ENCODE results near the gene CCND1.
A peak's percentile ranks its signal among the peaks of the same experiment; 100 is the strongest.
"Not testable (repeated sequence)": the region's sequence is repeated elsewhere in the genome, so short reads cannot be mapped to it uniquely, and the experiment has no call there.

The CCND1 gene

GRCh38 chr11:69694781-69695180 is 53.8 kb downstream of the CCND1 start:
- no peak overlapping the region for H3K9ac ChIP-seq (ENCODE audit: low read depth, low read length)

GRCh38 chr11:69695581-69695980 is 54.6 kb downstream of the CCND1 start:
- no peak overlapping the region for H3K4me3 ChIP-seq (ENCODE audit: low read length)
- H3K9ac ChIP-seq (ENCODE audit: low read depth, low read length): no peak overlapping the region
- H3K36me3 ChIP-seq (ENCODE audit: insufficient read depth, low read length): no peaks in the 10 kb centered on the region
- H3K27me3 ChIP-seq (ENCODE audit: control insufficient read depth, insufficient read depth, low read length): peaks cover 73% of the 10 kb centered on the region
- H3K4me2 ChIP-seq (ENCODE audit: low read length): no peak overlapping the region
- H3K9me3 ChIP-seq (replicated peaks; ENCODE audit: low read length): no peaks in the 10 kb centered on the region
- H3K4me1 ChIP-seq (ENCODE audit: control insufficient read depth, insufficient read depth, low read length): peaks cover 4% of the 10 kb centered on the region

More at GRCh38 chr11:69694781-69695180, 53.8 kb downstream of the CCND1 start:
- no peaks in the 10 kb centered on the region for H3K4me1 ChIP-seq (ENCODE audit: control insufficient read depth, insufficient read depth, low read length)
- H3K36me3 ChIP-seq (ENCODE audit: insufficient read depth, low read length): no peaks in the 10 kb centered on the region
- no peak overlapping the region for H3K4me2 ChIP-seq (ENCODE audit: low read length)
- H3K27me3 ChIP-seq (ENCODE audit: control insufficient read depth, insufficient read depth, low read length): peaks cover 71% of the 10 kb centered on the region
- H3K9me3 ChIP-seq (replicated peaks; ENCODE audit: low read length): no peaks in the 10 kb centered on the region
- no peak overlapping the region for H3K4me3 ChIP-seq (ENCODE audit: low read length)

- H3K4me1 ChIP-seq (ENCODE audit: control insufficient read depth, insufficient read depth, low read length); H3K9me3 ChIP-seq (replicated peaks; ENCODE audit: low read length); H3K9ac ChIP-seq (ENCODE audit: low read depth, low read length); H3K36me3 ChIP-seq (ENCODE audit: insufficient read depth, low read length); H3K4me3 ChIP-seq (ENCODE audit: low read length); H3K4me2 ChIP-seq (ENCODE audit: low read length): not testable (repeated sequence)
- H3K27me3 ChIP-seq (ENCODE audit: control insufficient read depth, insufficient read depth, low read length): peaks cover 73% of the 10 kb centered on the region
Observed at GRCh38 chr11:69695995-69696394, 55.0 kb downstream of the CCND1 start.

GRCh38 chr11:69696749-69697468 is 56.0 kb downstream of the CCND1 start:
- no peaks in the 10 kb centered on the region for H3K36me3 ChIP-seq (ENCODE audit: insufficient read depth, low read length)
- no peaks in the 10 kb centered on the region for H3K9me3 ChIP-seq (replicated peaks; ENCODE audit: low read length)
- H3K4me2 ChIP-seq (ENCODE audit: low read length): no peak overlapping the region
- H3K27me3 ChIP-seq (ENCODE audit: control insufficient read depth, insufficient read depth, low read length): peaks cover 77% of the 10 kb centered on the region
- H3K4me3 ChIP-seq (ENCODE audit: low read length): no peak overlapping the region
- no peak overlapping the region for H3K9ac ChIP-seq (ENCODE audit: low read depth, low read length)
- H3K4me1 ChIP-seq (ENCODE audit: control insufficient read depth, insufficient read depth, low read length): peaks cover 7% of the 10 kb centered on the region

- Histone ChIP-seq H3K27me3 (ENCODE audit: control insufficient read depth, insufficient read depth, low read length) (peaks cover 81% of the 10 kb centered on the region), H3K9me3 (replicated peaks; ENCODE audit: low read length) (no peaks in the 10 kb centered on the region), H3K36me3 (ENCODE audit: insufficient read depth, low read length) (no peaks in the 10 kb centered on the region), H3K4me1 (ENCODE audit: control insufficient read depth, insufficient read depth, low read length) (peaks cover 7% of the 10 kb centered on the region), H3K9ac (ENCODE audit: low read depth, low read length) (no peak overlapping the region), H3K4me2 (ENCODE audit: low read length) (no peak overlapping the region), H3K4me3 (ENCODE audit: low read length) (no peak overlapping the region)
Observed at GRCh38 chr11:69697469-69697843, 56.5 kb downstream of the CCND1 start.

- no peak overlapping the region for H3K4me2 ChIP-seq (ENCODE audit: low read length)
- no peaks in the 10 kb centered on the region for H3K9me3 ChIP-seq (replicated peaks; ENCODE audit: low read length)
- peaks cover 81% of the 10 kb centered on the region for H3K27me3 ChIP-seq (ENCODE audit: control insufficient read depth, insufficient read depth, low read length)
- H3K9ac ChIP-seq (ENCODE audit: low read depth, low read length): no peak overlapping the region
- H3K4me1 ChIP-seq (ENCODE audit: control insufficient read depth, insufficient read depth, low read length): peaks cover 7% of the 10 kb centered on the region
- H3K4me3 ChIP-seq (ENCODE audit: low read length): no peak overlapping the region
- no peaks in the 10 kb centered on the region for H3K36me3 ChIP-seq (ENCODE audit: insufficient read depth, low read length)
Observed at GRCh38 chr11:69697861-69698260, 56.9 kb downstream of the CCND1 start.

GRCh38 chr11:69698362-69698761 is 57.4 kb downstream of the CCND1 start:
- Histone ChIP-seq H3K27me3 (ENCODE audit: control insufficient read depth, insufficient read depth, low read length) (peaks cover 82% of the 10 kb centered on the region), H3K4me2 (ENCODE audit: low read length) (no peak overlapping the region), H3K36me3 (ENCODE audit: insufficient read depth, low read length) (no peaks in the 10 kb centered on the region)

GRCh38 chr11:69699213-69699612 is 58.3 kb downstream of the CCND1 start:
- peaks cover 9% of the 10 kb centered on the region for H3K4me1 ChIP-seq (ENCODE audit: control insufficient read depth, insufficient read depth, low read length)
- H3K36me3 ChIP-seq (ENCODE audit: insufficient read depth, low read length): no peaks in the 10 kb centered on the region
- no peak overlapping the region for H3K4me3 ChIP-seq (ENCODE audit: low read length)
- no peak overlapping the region for H3K4me2 ChIP-seq (ENCODE audit: low read length)
- no peaks in the 10 kb centered on the region for H3K9me3 ChIP-seq (replicated peaks; ENCODE audit: low read length)
- H3K27me3 ChIP-seq (ENCODE audit: control insufficient read depth, insufficient read depth, low read length): peaks cover 82% of the 10 kb centered on the region
- no peak overlapping the region for H3K9ac ChIP-seq (ENCODE audit: low read depth, low read length)

More at GRCh38 chr11:69698362-69698761, 57.4 kb downstream of the CCND1 start:
- no peaks in the 10 kb centered on the region for H3K9me3 ChIP-seq (replicated peaks; ENCODE audit: low read length)
- H3K9ac ChIP-seq (ENCODE audit: low read depth, low read length): no peak overlapping the region
- H3K4me1 ChIP-seq (ENCODE audit: control insufficient read depth, insufficient read depth, low read length): peaks cover 7% of the 10 kb centered on the region
- H3K4me3 ChIP-seq (ENCODE audit: low read length): no peak overlapping the region

- Histone ChIP-seq H3K27me3 (ENCODE audit: control insufficient read depth, insufficient read depth, low read length) (peaks cover 82% of the 10 kb centered on the region), H3K4me2 (ENCODE audit: low read length) (peak overlapping the region; percentile 2), H3K4me1 (ENCODE audit: control insufficient read depth, insufficient read depth, low read length) (peaks cover 12% of the 10 kb centered on the region), H3K9ac (ENCODE audit: low read depth, low read length) (no peak overlapping the region), H3K4me3 (ENCODE audit: low read length) (no peak overlapping the region), H3K9me3 (replicated peaks; ENCODE audit: low read length) (no peaks in the 10 kb centered on the region), H3K36me3 (ENCODE audit: insufficient read depth, low read length) (no peaks in the 10 kb centered on the region)
Observed at GRCh38 chr11:69700278-69701140, 59.6 kb downstream of the CCND1 start.

- Histone ChIP-seq H3K9ac (ENCODE audit: low read depth, low read length) (no peak overlapping the region), H3K4me2 (ENCODE audit: low read length) (no peak overlapping the region), H3K9me3 (replicated peaks; ENCODE audit: low read length) (no peaks in the 10 kb centered on the region), H3K4me3 (ENCODE audit: low read length) (no peak overlapping the region), H3K36me3 (ENCODE audit: insufficient read depth, low read length) (no peaks in the 10 kb centered on the region), H3K4me1 (ENCODE audit: control insufficient read depth, insufficient read depth, low read length) (peaks cover 12% of the 10 kb centered on the region), H3K27me3 (ENCODE audit: control insufficient read depth, insufficient read depth, low read length) (peaks cover 84% of the 10 kb centered on the region)
Observed at GRCh38 chr11:69702239-69702691, 61.3 kb downstream of the CCND1 start.

GRCh38 chr11:69702769-69703452 is 62.0 kb downstream of the CCND1 start:
- H3K27me3 ChIP-seq (ENCODE audit: control insufficient read depth, insufficient read depth, low read length): peaks cover 82% of the 10 kb centered on the region
- H3K36me3 ChIP-seq (ENCODE audit: insufficient read depth, low read length): no peaks in the 10 kb centered on the region
- H3K4me2 ChIP-seq (ENCODE audit: low read length): no peak overlapping the region
- H3K9me3 ChIP-seq (replicated peaks; ENCODE audit: low read length): no peaks in the 10 kb centered on the region
- peaks cover 12% of the 10 kb centered on the region for H3K4me1 ChIP-seq (ENCODE audit: control insufficient read depth, insufficient read depth, low read length)
- H3K9ac ChIP-seq (ENCODE audit: low read depth, low read length): no peak overlapping the region
- no peak overlapping the region for H3K4me3 ChIP-seq (ENCODE audit: low read length)
